Measurements from ENCODE around the gene CWC27.

GRCh38 chr5:65014769-65015168 is 246.0 kb downstream of the CWC27 start:
- no peak for TF ChIP-seq CTCF (IDR thresholded peaks at IDR 0.05; ENCODE audit: borderline replicate concordance, extremely low read depth, low read length, poor library complexity, severe bottlenecking)
- TF ChIP-seq EZH2 (IDR thresholded peaks at IDR 0.05; ENCODE audit: borderline replicate concordance, low read depth, low read length, severe bottlenecking), result no peak

All from DND-41 (cell line).